C4-2B (cell line): ENCODE measurements around the gene MACF1.

ENCODE experiments used
- H3K27ac ChIP-seq: fragments of 450-650 bp; 2 replicates; pipeline ENCODE4 v1.5.1; 2017
- ZFX ChIP-seq: fragments of 450-650 bp; IDR thresholded peaks from 2 replicates; pipeline ENCODE4 v1.6.1; 2017
- TF ChIP-seq, protein P1 (sequence below): fragments of 450-650 bp; conservative IDR thresholded peaks from 2 replicates; pipeline ENCODE4 v1.5.1; 2017; ENCODE audit warnings: mild to moderate bottlenecking

Gene MACF1

DNA sequence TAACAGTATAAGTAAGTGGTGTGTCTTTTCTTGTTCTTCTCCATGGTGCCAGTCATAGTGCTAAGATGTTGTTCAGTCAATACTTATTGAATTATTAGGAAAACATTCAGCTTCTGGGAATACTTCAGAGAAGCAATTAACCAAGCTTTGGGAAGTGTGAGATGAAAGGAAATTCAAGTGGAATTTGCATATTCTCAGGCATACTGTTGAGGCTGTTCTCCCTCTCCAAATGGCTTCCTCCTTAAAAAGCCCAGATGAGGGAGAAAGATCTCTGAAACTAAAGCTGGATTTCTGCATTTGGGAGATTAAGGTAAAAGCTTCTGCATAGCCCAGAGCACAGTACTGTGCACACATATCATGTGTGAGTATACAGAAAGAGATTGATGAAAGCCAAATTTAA lies 73.4 kb downstream of the MACF1 start:
- TF ChIP-seq, protein P1, sequence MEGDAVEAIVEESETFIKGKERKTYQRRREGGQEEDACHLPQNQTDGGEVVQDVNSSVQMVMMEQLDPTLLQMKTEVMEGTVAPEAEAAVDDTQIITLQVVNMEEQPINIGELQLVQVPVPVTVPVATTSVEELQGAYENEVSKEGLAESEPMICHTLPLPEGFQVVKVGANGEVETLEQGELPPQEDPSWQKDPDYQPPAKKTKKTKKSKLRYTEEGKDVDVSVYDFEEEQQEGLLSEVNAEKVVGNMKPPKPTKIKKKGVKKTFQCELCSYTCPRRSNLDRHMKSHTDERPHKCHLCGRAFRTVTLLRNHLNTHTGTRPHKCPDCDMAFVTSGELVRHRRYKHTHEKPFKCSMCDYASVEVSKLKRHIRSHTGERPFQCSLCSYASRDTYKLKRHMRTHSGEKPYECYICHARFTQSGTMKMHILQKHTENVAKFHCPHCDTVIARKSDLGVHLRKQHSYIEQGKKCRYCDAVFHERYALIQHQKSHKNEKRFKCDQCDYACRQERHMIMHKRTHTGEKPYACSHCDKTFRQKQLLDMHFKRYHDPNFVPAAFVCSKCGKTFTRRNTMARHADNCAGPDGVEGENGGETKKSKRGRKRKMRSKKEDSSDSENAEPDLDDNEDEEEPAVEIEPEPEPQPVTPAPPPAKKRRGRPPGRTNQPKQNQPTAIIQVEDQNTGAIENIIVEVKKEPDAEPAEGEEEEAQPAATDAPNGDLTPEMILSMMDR = no peak
- no peak for TF ChIP-seq ZFX
- H3K27ac ChIP-seq = no peak overlapping the region

DNA sequence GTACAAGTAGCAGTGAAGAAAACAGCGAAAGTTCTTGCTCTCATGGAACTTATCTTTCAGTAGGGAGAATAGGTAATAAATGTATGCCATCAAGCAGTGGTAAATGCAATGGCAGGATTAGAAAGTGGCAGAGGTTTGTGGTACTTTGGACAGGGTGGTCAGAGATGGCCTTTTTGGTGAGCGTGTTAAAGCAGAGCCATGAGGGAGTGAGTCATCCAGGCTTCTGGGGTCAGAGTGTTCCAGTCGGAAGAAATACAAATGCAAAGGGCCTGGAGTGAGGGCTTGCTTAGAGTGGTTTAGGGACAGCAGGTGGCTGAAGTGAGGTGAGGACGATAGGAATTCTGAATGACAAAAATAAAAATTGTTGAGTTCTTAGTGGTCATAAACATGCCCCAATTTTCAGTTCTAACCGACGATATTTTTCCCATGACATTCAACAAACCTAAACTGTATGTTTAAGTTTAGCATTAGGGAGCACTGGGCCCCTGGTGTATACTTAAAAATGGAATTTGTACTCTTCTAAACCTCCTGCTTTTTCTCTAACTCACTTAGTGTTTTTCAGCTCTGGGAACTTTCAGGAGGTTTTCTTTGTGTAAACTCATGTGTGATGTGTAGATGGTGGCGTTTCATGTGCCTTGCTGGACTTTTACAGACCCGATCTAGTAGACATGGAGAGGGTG lies 78.2 kb downstream of the MACF1 start:
- TF ChIP-seq, protein P1 = no peak
- no peak for TF ChIP-seq ZFX
- H3K27ac ChIP-seq = no peak overlapping the region

DNA sequence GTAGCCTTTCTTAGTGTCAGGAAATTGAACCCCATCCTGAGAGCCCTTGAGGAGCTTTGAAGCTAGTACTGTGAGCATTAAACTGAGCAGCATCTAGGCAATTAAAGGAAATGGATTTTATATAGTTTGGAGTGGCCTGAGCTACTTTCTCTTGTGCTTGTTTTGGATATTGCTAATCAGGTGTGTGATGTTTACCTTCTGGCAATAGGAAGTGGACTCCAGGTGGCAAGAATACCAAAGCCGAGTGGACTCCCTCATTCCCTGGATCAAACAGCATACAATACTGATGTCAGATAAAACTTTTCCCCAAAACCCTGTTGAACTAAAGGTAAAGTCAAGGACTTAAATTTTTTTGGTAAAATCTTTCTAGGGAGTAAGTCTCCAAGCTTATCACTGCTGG lies 79.4 kb downstream of the MACF1 start:
- TF ChIP-seq, protein P1 = no peak
- TF ChIP-seq ZFX = no peak
- no peak overlapping the region for H3K27ac ChIP-seq

DNA sequence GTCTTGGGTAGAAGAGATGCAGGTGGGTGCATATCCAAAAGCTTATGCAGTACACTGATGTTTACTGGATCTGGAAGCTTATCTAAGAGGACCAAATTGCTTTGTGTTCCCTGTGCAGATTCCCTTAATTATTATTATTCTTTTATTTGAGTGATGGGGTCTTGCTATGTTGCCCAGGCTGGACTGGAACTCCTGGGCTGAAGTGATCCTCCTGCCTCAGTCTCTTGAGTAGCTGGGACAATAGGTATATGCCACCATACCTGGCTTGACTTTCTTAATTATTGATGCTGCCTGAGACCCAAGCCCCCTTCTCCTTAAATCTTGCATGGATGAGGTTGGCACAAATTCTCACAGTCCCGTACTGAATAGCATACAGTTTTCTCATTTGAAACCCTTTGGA lies 83.0 kb downstream of the MACF1 start:
- no peak for TF ChIP-seq ZFX
- TF ChIP-seq, protein P1 = no peak

DNA sequence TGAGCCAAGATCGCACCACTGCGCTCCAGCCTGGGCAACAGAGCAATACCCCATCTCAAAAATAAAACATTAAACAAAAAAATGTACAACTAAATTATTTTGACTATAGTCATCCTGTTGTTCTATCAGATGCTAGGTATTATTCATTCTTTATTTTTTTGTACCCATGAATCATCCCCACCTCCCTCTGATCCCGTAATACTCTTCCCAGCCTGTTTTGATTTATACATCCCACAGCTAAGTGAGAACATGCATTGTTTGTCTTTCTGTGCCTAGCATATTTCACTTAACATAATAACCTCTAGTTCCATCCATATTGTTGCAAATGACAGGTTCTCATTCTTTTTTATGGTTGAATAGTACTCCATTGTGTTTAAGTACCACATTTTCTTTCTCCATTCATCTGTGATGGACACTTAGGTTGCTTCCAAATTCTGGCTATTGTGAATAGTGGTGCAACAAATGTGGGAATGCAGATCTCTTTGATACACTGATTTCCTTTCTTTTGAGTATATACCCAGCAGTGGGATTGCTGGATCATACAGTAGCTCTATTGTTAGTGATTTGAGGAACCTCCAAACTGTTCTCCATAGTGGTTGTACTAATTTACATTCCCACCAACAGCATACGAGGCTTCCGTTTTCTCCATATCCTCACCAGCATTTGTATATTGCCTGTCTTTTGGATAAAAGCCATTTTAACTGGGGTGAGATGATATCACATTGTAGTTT lies 84.4 kb downstream of the MACF1 start:
- H3K27ac ChIP-seq = no peak overlapping the region
- TF ChIP-seq, protein P1 = no peak
- no peak for TF ChIP-seq ZFX

More for the DNA sequence above, 83.0 kb downstream of the MACF1 start:
- H3K27ac ChIP-seq = no peak overlapping the region

DNA sequence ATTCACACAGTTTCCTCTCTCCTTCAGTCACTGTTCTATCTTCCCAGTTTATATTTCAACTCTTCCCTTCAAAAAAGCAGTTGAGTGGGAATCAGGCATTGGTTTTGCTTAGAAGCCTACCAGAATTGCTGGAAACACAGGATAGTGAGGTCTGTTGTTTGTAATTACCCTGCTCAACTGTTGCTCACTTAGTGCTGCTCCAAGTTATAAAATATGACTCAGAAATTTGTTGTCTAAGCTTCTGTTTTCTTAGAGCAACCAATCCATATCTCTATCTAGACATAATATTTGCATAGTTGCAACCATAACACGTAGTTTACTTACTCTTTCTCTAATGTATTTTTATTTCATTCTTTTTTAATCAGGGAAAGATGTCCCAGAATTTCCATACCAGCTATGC lies 87.9 kb downstream of the MACF1 start:
- no peak for TF ChIP-seq ZFX
- TF ChIP-seq, protein P1 = no peak

DNA sequence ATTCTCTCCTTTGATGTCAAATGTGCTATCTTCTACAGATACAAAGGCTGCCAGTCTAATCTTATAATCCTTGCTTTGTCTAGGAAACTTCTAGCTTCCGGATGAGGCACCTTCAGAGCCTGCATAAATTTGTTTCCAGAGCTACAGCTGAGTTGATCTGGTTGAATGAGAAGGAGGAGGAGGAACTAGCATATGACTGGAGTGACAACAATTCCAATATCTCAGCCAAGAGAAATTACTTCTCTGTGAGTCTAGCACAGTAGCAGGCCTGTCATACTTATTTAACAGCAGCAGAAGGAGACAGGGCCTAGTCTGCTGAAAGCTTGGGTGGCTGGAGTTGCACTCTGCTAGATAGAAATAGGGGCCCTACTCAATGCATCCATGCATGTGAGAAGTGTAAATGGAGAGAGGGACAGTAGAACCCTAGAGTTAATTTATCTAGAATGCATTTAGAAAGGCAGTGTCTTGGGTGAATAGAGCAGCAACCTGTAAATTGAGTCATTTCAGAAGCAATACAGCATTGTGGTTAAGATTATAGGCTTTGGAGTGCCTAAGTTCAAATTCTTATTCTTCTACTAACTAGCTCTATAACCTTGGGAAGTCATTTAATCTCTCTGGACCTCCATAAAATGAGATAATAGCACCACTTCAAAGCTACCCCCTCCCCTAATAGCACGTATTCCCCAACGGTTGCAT lies 89.0 kb downstream of the MACF1 start:
- TF ChIP-seq ZFX = no peak
- TF ChIP-seq, protein P1 = no peak
- H3K27ac ChIP-seq = no peak overlapping the region

More for the DNA sequence above, 87.9 kb downstream of the MACF1 start:
- H3K27ac ChIP-seq = no peak overlapping the region
